Activated naive CD8-positive, alpha-beta T cell treated with anti-CD3 and anti-CD28 coated beads, Interleukin-2, amount 10 ng/mL, durations not matched to agents 7 days and 5 days (primary cell): Measurements from ENCODE around the gene TFAM. TPM values are rescaled to one million over a fixed set of nuclear protein-coding genes. Genes with fewer than 3 reads are reported as not detected.
A peak's percentile ranks its signal among the peaks of the same experiment; 100 is the strongest.

ENCODE experiments used
- ATAC-seq: fragments of 150-1000 bp; cut with Tn5 transposase; one replicate; pipeline ENCODE4 v1.10.0; 2021; ENCODE audit warnings: low read depth, moderate library complexity
- POLR2A ChIA-PET: fragments of 350-600 bp; sonication (Branson Sonifier 250); formaldehyde crosslinking; loops from one replicate; lab custom pipeline; 2021; ENCODE audit warnings: antibody characterized with exemption; lab: Charles Lee
- DNase-seq: peaks from one replicate; pipeline ENCODE4 v3.0.0; 2021
- H3K27ac Mint-ChIP-seq: one replicate; pipeline ENCODE4 v1.8.0; 2022; ENCODE audit warnings: mild to moderate bottlenecking, mixed read lengths
- H3K27me3 Mint-ChIP-seq: one replicate; pipeline ENCODE4 v1.8.0; 2022; ENCODE audit warnings: mild to moderate bottlenecking, moderate library complexity, mixed read lengths
- H3K36me3 Mint-ChIP-seq: one replicate; pipeline ENCODE4 v1.8.0; 2021; ENCODE audit warnings: mild to moderate bottlenecking, mixed read lengths
- H3K4me1 Mint-ChIP-seq: one replicate; pipeline ENCODE4 v1.8.0; 2021; ENCODE audit warnings: mixed read lengths
- H3K4me3 Mint-ChIP-seq: one replicate; pipeline ENCODE4 v1.8.0; 2022; ENCODE audit warnings: mild to moderate bottlenecking, moderate library complexity, mixed read lengths
- H3K9me3 Mint-ChIP-seq: one replicate; pipeline ENCODE4 v1.8.0; 2021; ENCODE audit warnings: mixed read lengths
- total RNA-seq, 2 experiments: library from RNA; stranded (reverse); gene quantifications; one replicate each; pipeline ENCODE4 v1.2.3, GENCODE V29; 2021

Gene TFAM
- total RNA-seq, 2 experiments from 2014 or later: 52.7 to 56.8 TPM

- Mint-ChIP-seq H3K9me3 (no peaks in the 10 kb centered on the region), H3K4me1 (peaks cover 13% of the 10 kb centered on the region), H3K27ac (no peak overlapping the region), H3K36me3 (peaks cover 18% of the 10 kb centered on the region), H3K4me3 (no peak overlapping the region), H3K27me3 (no peaks in the 10 kb centered on the region)
- POLR2A ChIA-PET: no interaction called here
- no peak for ATAC-seq
- no peak for DNase-seq
Observed at GRCh38 chr10:58358947-58359346, 26.3 kb upstream of the TFAM start.

GRCh38 chr10:58359541-58359940, 25.7 kb upstream of the TFAM start:
- H3K27me3 Mint-ChIP-seq: no peaks in the 10 kb centered on the region
- H3K27ac Mint-ChIP-seq: no peak overlapping the region
- peaks cover 18% of the 10 kb centered on the region for H3K36me3 Mint-ChIP-seq
- POLR2A ChIA-PET: no interaction called here
- no peak for DNase-seq
- no peaks in the 10 kb centered on the region for H3K9me3 Mint-ChIP-seq
- H3K4me3 Mint-ChIP-seq: peak overlapping the region; percentile 10
- H3K4me1 Mint-ChIP-seq: peaks cover 13% of the 10 kb centered on the region
- no peak for ATAC-seq

GRCh38 chr10:58360412-58361004, 24.7 kb upstream of the TFAM start:
- Mint-ChIP-seq H3K27me3 (no peaks in the 10 kb centered on the region), H3K36me3 (peaks cover 21% of the 10 kb centered on the region), H3K9me3 (no peaks in the 10 kb centered on the region), H3K4me1 (peaks cover 13% of the 10 kb centered on the region), H3K27ac (no peak overlapping the region), H3K4me3 (no peak overlapping the region)
- POLR2A ChIA-PET: no interaction called here
- DNase-seq: no peak
- peak; percentile 56 for ATAC-seq

- H3K4me3 Mint-ChIP-seq: no peak overlapping the region
- DNase-seq (no peak), ATAC-seq (no peak)
- peaks cover 21% of the 10 kb centered on the region for H3K36me3 Mint-ChIP-seq
- no peaks in the 10 kb centered on the region for H3K9me3 Mint-ChIP-seq
- peaks cover 13% of the 10 kb centered on the region for H3K4me1 Mint-ChIP-seq
- POLR2A ChIA-PET: no interaction called here
- H3K27me3 Mint-ChIP-seq: no peaks in the 10 kb centered on the region
- H3K27ac Mint-ChIP-seq: no peak overlapping the region
Observed at GRCh38 chr10:58361353-58361752, 23.9 kb upstream of the TFAM start.

- no peak overlapping the region for H3K27ac Mint-ChIP-seq
- POLR2A ChIA-PET: no interaction called here
Observed at GRCh38 chr10:58362027-58362789, 23.0 kb upstream of the TFAM start.

GRCh38 chr10:58367069-58367468, 18.1 kb upstream of the TFAM start:
- Mint-ChIP-seq H3K4me1 (no peaks in the 10 kb centered on the region), H3K9me3 (no peaks in the 10 kb centered on the region), H3K27me3 (no peaks in the 10 kb centered on the region), H3K27ac (no peak overlapping the region), H3K4me3 (no peak overlapping the region), H3K36me3 (peaks cover 6% of the 10 kb centered on the region)
- DNase-seq (no peak), ATAC-seq (no peak)
- POLR2A ChIA-PET: no interaction called here

More at GRCh38 chr10:58362027-58362789, 23.0 kb upstream of the TFAM start:
- DNase-seq: no peak
- Mint-ChIP-seq H3K9me3 (no peaks in the 10 kb centered on the region), H3K4me1 (peaks cover 13% of the 10 kb centered on the region), H3K36me3 (peaks cover 21% of the 10 kb centered on the region), H3K27me3 (no peaks in the 10 kb centered on the region), H3K4me3 (no peak overlapping the region)
- no peak for ATAC-seq

GRCh38 chr10:58371473-58371872, 13.7 kb upstream of the TFAM start:
- Mint-ChIP-seq H3K27me3 (no peaks in the 10 kb centered on the region), H3K4me3 (no peak overlapping the region), H3K9me3 (no peaks in the 10 kb centered on the region), H3K4me1 (no peaks in the 10 kb centered on the region), H3K36me3 (no peaks in the 10 kb centered on the region), H3K27ac (no peak overlapping the region)
- ATAC-seq (no peak), DNase-seq (no peak)
- POLR2A ChIA-PET: no interaction called here

GRCh38 chr10:58372607-58373441, 12.4 kb upstream of the TFAM start:
- ATAC-seq (no peak), DNase-seq (no peak)
- no peak overlapping the region for H3K4me3 Mint-ChIP-seq
- no peaks in the 10 kb centered on the region for H3K9me3 Mint-ChIP-seq
- no peaks in the 10 kb centered on the region for H3K4me1 Mint-ChIP-seq
- POLR2A ChIA-PET: no interaction called here
- peaks cover 2% of the 10 kb centered on the region for H3K27me3 Mint-ChIP-seq
- no peak overlapping the region for H3K27ac Mint-ChIP-seq
- H3K36me3 Mint-ChIP-seq: peaks cover 1% of the 10 kb centered on the region

- ATAC-seq: no peak
- DNase-seq: no peak
- Mint-ChIP-seq H3K4me1 (peaks cover 1% of the 10 kb centered on the region), H3K9me3 (no peaks in the 10 kb centered on the region), H3K27ac (no peak overlapping the region), H3K27me3 (peaks cover 2% of the 10 kb centered on the region), H3K4me3 (no peak overlapping the region), H3K36me3 (peaks cover 1% of the 10 kb centered on the region)
- POLR2A ChIA-PET: no interaction called here
Observed at GRCh38 chr10:58373442-58373827, 11.8 kb upstream of the TFAM start.

GRCh38 chr10:58382489-58382995, 2.7 kb upstream of the TFAM start:
- Mint-ChIP-seq H3K9me3 (no peaks in the 10 kb centered on the region), H3K4me1 (peaks cover 23% of the 10 kb centered on the region), H3K27me3 (no peaks in the 10 kb centered on the region), H3K36me3 (peaks cover 3% of the 10 kb centered on the region), H3K4me3 (no peak overlapping the region), H3K27ac (no peak overlapping the region)
- no peak for ATAC-seq
- POLR2A ChIA-PET: no interaction called here
- no peak for DNase-seq

- Mint-ChIP-seq H3K4me3 (peak overlapping the region; percentile 100), H3K9me3 (no peaks in the 10 kb centered on the region), H3K27ac (peak overlapping the region; percentile 9), H3K36me3 (peaks cover 3% of the 10 kb centered on the region), H3K4me1 (peaks cover 21% of the 10 kb centered on the region), H3K27me3 (no peaks in the 10 kb centered on the region)
- POLR2A ChIA-PET: interaction anchor here (1.1 to 3.3 kb wide), 4 partner anchors 49 to 116 kb away, joined by 3 to 18 read pairs (median 11); partner anchors contain the start of genes CISD1, IPMK and UBE2D1
- no peak for DNase-seq
- peak; percentile 19 for ATAC-seq
Observed at GRCh38 chr10:58384095-58384494, 1.1 kb upstream of the TFAM start.

- Mint-ChIP-seq H3K36me3 (peaks cover 6% of the 10 kb centered on the region), H3K27ac (peak overlapping the region; percentile 99), H3K27me3 (no peaks in the 10 kb centered on the region), H3K4me1 (peaks cover 21% of the 10 kb centered on the region), H3K4me3 (peak overlapping the region; percentile 100), H3K9me3 (no peaks in the 10 kb centered on the region)
- DNase-seq: no peak
- POLR2A ChIA-PET: interaction anchor here (0.9 to 3.3 kb wide), 8 partner anchors 9 to 116 kb away, joined by 3 to 18 read pairs (median 4); partner anchors contain the start of genes CISD1, IPMK and UBE2D1
- ATAC-seq: no peak
Observed at GRCh38 chr10:58384544-58384998, 639 bp upstream of the TFAM start.

GRCh38 chr10:58385784-58386112, 538 bp downstream of the TFAM start:
- peaks cover 26% of the 10 kb centered on the region for H3K4me1 Mint-ChIP-seq
- POLR2A ChIA-PET: interaction anchor here (0.5 to 3.3 kb wide), 7 partner anchors 15 to 117 kb away, joined by 3 to 18 read pairs (median 4); partner anchors contain the start of genes CISD1, IPMK and UBE2D1
- peak overlapping the region; percentile 100 for H3K4me3 Mint-ChIP-seq
- DNase-seq (no peak), ATAC-seq (no peak)
- H3K27ac Mint-ChIP-seq: peak overlapping the region; percentile 99
- no peaks in the 10 kb centered on the region for H3K27me3 Mint-ChIP-seq
- H3K36me3 Mint-ChIP-seq: peaks cover 13% of the 10 kb centered on the region
- H3K9me3 Mint-ChIP-seq: no peaks in the 10 kb centered on the region
